ENCODE results near the gene SFXN3.

Gene SFXN3

DNA sequence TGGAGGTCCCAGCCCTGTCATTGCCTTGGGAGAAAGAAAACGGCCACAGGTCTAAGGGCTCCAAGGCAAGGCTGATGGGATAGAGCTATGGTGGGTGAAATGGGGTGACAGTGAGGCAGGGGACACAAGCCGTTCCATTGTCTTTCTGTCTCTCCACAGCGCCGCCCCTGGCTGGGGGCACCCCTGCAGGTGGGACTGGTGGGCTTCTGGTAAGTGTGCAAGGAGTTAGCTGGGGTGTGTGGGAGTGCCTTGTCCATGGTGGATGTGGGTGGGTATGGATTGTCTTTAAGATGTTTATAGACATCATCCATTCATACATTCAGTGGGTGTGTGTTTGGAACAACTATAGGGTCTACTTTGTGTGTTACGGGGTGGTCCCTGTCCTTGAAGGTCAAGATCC is 7.5 kb downstream of the SFXN3 start:
- DNase-seq, result no peak

DNA sequence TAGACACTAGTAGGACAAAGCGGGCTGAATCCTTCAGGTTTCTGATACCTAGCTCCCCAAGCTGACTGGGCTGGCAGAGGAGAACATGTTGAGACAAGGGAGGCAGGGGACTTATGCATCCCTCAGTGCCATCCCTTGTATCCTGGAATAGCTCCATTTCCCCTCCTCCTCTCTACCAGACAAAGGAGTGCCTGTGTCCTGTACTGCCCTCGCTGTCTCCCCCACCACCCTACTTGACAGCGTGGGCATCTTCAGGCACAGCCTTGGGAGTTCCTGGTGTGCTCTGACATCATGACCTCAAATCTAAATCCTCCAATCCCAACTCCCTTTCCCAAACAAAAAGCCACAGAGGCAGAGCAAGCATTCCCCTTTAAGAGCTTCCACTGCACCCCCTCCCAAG is 9.0 kb downstream of the SFXN3 start:
- DNase-seq, result no peak

DNA sequence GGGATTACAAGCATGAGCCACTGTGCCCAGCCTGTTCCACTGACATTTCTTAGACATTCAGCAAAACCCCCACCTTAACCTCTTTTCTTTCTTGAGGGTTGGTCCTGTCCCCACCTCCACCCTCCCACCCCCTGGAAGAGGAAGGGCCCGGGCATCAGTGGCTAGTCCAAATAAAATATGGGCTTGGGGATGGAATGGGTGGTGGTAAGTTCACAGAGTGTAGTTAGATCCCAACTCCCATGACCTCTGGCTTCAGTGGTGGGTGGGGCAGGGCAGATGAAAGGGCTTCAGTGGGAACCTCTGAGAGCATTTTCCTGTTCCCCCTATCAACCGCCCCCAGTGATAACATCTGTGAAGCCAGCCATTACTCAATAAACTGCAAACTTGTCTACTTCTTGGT is 9.8 kb downstream of the SFXN3 start:
- no peak for DNase-seq

DNA sequence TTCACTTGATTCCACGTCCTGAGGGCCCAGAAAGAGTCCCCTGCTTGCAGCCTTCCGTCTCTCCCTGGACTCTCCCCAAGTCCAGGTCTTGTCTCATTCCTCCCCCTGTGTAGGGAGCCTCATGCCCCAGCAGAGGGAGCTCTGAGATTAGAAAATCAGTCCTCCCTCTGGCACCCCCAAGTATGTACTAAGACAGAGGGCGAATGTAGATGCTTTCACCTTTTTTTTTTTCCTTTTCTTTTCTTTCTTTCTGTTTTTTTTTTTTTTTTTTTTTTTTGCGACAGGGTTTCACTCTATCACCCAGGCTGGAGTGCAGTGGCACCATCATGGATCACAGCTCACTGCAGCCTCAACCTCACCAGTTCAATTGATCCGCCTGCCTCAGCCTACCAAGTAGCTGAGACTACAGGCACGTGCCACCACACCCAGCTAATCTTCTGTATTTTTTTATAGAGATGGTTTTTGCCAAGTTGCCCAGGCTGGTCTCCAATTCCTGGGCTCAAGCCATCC is 10.3 kb downstream of the SFXN3 start:
- peak; percentile 85 for DNase-seq

DNA sequence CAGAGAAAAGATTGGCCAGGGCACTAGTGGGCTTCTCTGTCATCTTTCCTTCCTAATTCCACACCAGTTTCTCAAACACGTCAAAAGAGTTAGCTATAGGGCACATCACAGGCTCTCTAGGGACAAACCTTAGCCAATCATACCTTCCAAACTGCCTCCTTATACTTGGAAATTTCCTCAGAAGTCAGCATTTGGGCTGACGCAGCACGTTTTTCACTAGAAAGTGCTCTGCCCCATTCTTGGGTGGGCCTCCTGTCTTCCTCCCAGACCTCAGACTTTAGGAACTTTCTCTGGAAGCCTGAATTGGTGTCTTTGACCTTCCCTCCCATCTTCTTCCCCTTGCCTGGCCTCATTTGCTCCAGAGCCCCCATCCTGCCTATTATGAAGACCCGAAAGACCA is 11.1 kb downstream of the SFXN3 start:
- no peak for DNase-seq

DNA sequence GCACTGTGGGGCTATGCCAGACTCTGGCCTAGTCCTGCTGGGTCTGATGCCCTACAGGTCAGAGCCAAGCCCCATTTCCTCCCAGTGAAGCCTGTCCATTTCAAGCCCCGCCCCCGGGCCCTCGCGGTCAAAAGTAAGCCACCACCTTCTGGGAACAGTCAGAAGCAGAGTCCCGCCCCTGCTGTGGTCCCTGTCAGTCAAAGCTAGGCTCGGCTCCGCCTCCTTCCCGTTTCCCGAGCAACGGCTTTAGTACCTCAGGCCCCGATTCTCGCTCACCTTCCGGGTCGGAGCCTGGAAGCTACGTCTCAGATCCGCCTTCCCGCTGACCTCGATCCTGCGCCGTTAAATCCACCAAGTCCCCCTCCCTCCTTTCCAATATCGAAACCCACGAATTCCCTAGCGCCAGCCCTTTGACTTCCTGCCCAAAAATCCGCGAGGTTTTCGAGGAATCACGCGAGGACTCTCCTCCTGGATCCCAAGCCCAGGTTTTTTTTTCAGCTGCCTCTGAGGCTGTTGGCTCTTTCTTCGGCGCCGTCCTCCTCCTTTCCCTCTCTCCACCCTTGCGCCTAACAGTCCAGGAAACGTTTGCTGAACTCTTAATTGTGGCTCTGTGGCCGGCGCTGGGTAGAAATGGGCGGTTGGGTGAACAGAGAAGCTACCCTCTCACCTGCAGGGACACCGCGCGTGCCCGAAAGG is 11.8 kb downstream of the SFXN3 start:
- peak; percentile 98 for DNase-seq

DNA sequence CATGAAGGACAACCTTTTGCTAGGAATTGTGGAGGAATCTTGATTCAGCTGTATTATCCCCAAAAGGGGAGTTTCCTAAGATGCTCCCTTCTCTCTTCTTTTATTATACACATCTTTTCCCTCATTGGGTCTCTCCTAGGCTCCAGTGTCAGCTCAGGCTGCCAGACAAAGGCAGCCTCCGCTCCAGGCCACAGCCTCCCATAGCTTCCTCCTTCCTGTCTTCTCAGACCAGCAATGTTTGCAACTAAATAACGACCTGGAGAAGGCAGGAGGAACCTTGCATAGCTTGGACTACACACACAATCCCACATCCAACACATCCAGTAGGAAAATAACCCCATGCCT is 12.3 kb downstream of the SFXN3 start:
- DNase-seq, result peak; percentile 30

DNA sequence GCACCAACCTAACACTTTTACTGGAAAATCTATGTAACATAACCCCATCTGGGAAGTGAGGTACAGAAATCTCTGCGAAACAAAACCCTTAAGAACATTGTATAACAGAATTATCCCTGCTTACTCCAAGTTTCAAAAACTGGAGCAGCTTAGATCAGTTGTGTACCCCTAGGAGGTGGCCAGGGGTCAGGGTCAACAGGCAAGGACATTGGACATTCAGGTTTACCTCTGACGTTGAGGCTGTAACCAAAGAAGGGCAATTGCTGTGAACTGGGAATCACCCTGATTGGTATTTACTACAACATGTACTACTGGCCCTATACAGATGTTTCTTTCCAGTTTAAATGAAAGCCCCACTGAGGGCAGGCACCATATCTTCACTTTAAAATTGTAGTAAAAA is 13.1 kb downstream of the SFXN3 start:
- no peak for DNase-seq

DNA sequence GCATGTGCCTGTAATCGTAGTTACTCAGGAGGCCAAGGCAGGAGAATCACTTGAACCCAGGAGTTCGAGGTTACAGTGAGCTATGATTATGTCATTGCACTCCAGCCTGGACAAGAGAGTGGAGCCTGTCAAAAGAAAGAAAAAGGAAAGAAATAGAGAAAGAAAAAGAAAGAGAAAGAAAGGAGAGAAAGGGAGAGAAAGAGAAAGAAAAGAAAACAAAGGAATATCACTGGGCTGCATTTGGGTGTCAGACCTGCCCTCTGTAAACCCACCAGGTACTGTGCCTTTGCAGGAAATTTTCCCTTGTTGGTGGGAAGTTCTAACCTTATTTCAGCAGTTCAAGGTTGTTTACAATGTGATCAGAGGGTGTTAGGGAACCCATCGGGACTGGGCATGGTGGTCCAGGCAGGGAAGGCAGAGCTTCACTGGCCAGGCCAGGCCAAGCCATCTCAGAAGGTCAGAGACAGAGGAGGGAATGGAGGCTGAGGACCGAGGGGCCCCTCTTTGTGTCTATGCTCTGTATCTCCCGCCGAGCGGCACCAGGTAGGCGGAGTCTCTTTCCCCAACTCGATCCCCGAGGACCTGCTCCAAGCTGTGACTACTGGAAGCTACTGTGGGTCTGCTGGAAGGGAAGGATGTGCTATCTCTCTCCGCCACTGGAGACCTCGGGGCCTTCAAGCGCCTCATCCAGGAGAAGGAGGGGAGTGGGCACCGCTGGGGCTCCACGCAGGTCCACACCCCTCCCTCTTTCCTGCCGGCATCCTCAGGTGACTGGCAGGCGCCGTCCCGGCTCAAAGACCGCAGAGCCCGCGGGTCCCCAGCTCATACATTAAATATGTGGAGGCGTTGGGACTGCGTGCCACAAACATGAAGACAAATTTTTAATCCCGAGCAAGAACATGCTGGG is 15.6 kb downstream of the SFXN3 start:
- peak; percentile 42 for DNase-seq

DNA sequence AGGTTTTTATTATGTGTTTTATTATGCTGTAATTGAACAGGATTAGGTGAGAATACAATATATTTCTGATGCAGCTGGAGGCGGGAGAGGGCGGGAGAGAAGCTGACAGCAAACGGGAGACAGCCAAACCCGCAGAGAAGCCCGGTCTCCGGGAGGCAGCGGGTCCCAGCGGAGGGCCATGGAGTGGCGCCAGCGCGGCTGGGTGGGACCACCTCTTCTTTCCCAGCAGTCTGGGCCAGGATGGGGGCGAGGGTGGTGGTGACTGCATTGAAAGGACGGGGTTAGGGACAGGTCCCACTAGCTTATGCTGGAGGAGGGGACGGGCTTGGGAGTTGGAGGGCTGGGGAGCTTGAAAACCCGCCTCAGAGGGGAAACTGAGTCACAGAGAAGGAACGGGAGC is 16.2 kb downstream of the SFXN3 start:
- DNase-seq, result no peak

DNA sequence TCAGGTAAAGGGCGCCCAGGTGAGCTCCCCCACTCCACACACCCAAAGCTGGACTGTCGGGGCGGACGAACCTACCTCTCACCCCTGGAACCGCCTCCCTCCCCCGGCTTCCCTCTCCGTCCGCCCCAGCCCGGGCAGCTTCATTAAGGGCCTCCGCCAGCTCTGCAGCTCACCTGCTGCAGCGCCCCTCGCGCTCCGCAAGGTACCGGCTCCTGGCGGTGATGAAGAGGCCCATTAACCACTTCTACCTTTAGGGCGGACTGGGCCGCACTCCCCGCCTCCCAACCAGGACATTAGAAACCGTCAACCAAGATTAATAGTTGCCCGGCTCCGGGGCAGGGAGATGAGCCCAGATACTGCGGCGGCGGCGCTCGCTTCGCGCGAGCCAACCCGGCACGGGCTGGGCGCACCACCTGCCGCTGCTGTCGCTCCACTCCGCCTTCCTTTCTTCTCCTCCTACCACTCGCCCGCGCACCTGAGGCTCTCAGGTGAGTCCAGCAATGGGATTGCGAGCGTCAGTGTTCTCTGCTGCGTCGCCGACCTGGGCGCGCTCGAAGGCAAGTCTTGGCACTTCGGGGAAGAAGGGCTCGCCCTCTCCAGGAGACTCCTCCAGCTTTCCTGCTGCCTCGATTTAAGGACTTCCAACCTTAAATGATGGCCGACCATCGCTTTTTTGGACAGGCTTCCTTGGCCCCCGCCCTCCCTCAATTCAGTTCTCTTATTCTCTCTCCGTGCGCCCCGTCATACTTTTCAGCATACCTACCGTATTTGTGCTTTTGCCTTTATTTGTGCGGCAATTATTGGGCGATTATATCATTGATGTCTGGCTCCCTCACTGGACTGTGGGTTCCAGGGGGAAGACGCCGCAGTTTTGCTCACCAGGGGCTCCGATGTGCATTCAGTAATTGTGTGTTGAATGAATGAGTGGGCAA is 17.2 kb downstream of the SFXN3 start:
- DNase-seq, result no peak

DNA sequence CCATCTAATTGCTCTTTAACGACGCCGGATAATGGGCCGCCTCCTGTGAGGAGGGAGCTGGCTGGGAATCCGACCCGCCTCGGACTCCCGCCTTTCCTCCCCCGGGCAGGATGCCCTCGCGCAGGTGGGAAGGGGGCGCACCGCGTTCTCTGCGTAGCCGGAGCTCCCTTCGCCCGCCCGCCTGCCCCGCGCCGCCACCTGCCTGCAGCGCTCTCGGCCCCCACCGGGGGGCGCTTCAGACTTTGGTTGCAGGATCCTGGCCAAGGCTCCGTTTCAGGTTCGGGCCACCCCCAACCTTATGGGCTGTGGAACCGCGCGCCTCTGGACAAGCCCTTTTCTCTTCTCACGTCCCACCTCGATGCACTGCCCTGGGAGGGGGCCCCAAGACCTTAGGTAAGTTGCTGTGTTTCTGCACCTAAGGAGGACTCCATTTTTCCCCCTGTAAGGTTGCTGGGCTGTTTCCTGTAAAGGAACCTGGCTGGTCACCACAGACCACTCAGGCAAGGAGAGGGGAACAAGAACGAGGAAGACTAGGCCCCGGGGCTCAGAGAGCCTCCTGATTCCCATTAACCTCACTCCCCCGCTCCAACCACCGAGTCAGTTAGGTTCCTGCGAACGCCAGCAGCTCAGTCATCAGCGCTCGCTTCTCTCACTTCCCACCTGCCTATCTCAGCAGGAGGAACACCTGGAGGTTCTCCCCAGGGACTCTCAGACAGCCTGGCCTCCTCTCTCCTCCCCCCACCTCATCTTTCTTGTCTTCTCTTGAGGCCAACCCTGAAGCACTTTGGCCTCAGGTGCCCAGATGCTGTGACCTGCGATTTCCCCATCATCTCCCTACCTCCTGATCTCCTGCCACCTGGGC is 19.4 kb downstream of the SFXN3 start:
- DNase-seq, result peak; percentile 75

DNA sequence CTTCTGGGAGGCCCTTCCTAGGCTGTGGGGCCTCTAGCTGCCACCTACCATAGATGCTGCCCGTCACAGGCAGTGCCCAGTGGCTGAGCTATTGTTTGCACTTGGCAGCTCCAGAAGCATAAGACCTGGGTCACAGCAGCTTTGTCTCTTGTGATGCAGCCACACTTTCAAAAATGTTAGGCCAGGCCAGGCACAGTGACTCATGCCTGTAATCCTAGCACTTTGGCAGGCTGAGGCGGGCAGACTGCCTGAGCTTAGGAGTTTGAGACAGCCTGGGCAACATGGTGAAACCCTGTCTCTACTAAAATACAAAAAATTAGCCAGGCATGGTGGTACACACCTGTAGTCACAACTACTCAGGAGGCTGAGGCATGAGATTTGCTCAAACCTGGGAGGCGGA is 21.3 kb downstream of the SFXN3 start:
- DNase-seq, result no peak

DNA sequence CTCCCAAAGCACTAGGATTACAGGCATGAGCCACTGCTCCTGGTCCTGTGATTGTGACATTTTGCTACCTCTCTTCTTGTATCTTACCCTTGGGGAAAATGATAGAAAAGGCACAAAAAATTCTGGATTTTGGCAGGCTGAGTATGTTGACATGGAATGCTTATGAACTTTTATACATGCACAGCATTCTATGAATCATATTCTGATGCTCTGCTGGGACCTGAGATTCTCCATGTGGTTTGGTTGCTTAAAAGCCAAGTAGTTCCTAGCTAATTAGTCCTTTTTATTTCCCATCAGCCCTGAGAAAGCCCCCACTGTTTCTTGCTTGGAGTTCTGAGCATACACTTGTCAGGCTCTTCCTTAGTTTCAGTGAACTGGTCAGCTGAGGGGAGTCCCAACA is 22.5 kb downstream of the SFXN3 start:
- DNase-seq, result no peak

DNA sequence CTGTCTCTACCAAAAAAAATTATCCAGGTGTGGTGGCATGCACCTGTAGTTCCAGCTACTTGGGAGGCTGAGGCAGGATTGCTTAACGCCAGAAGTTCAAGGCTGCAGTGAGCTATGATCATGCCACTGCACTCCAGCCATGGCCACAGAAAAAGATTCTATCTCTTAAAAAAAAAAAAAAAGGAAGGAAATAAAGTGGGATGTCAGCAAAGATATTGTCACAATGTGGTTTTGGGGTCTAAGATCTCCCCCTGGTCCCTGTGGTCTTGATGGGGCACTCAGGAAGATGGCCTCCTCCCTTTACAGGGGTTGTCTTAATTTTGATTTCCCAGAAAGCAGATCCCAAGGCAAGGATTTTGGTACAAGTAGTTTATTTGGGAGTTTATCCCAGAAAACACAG is 23.3 kb downstream of the SFXN3 start:
- no peak for DNase-seq

DNA sequence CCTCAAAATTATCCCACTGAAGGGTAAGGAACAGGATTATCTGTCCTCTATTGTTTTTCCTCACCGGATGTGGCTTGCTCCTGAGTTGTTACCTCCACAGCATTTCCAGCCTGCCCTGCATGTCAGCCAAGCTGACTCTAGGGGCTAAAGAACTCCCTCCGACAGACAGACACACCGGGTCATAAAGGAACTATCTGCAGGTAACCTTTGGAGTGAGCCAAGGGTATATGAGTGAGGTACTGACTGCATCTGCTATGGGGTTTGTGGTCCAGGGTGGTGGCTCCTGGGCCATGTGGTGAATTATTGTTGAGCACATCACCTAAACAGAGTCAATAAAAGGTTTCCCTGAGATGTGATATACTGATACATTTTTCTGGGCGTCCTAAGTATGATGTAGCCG is 23.8 kb downstream of the SFXN3 start:
- DNase-seq, result no peak

DNA sequence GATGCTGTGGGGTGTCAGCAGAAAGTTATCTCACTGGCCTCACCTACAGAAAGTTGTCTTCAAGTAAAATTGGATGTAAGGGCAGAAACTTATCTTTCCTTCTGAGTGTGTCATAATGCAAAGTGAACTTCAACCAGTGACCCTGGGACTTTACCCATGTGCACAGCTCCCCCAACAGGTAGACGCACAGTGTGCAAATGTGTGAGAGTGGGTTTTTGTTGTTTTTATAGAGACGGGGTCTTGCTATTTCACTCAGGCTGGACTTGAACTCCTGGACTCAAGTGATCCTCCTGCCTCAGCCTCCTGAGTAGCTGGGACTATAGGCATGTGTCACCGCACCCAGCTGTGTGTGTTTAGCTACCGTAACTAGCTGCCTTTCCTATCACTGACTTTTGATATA is 24.4 kb downstream of the SFXN3 start:
- DNase-seq, result no peak

DNA sequence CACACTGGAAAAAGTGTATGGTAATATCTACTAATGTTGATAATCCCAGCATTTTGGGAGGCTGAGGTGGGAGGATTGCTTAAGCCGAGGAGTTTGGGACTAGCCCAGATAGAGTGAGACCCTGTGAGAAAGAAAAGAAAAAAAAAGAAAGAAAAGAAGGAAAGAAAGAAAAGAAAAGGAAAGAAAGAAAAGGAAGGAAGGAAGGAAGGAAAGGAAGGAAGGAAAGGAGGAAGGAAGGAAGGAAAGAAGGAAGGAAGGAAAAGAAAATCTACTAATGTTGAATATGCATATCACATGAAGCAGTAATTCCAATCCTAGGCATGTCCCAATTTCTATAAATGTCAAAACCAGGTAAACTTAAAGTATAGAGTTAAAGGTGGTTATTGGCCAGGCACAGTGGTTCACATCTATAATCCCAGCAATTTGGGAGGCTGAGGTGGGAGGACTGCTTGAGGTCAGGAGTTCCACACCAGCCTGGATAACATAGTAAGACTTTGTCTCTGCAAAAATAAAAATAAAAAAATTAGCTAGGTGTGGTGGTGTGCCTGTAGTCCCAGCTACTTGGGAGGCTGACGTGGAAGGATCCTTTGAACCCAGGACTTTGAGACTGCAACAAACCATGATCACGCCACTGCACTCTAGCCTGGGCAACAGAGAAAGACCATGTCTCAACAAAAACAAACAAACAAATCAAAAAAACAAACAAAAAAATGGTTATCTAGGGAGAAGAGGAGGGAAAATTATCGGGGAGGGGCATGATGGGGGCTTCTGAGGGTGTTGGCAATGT is 25.5 kb downstream of the SFXN3 start:
- no peak for DNase-seq

DNA sequence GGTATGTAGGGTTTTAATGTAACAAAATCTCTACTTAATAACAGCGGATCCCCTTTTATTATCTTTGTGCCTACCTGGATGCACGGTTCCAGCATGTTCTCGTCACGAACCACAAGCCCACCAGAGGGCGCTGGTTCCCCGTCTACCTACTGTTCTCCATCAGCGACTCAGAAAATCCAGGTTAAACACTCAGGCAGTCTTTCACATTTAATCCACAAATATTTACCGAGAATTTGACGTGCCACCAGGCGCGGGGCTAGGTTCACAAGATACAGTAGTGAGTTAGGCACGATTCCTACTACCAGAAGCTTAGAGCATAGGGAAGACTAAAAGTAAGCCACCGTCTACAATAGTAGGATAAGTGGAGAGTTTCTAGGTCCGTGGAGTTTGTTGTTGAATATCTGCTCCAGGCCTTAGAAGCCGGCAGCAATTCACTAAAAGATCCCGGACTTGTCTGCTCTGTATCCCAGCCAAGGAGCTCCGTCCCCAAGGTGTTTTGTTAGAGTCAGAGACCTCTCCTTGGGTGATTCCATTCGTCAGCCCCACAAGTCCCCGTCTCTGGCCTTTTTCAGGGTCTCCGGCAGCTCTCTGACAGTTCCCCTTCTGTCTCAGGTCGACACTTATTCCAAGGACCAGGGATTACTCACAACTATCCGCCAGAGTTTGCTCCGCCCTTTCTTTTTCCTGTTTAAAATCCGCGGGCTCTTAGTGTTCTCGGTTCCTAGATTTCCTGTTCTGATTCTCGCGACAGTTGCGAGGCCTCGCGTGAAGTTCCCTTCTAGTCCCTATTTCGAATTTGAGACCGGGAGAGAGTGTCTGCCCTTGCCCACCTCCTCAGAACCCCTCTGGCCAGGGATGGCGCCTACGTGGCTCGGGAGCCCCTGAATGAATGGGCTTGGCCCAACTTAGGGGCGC is 29.3 kb downstream of the SFXN3 start:
- DNase-seq, result peak; percentile 97

DNA sequence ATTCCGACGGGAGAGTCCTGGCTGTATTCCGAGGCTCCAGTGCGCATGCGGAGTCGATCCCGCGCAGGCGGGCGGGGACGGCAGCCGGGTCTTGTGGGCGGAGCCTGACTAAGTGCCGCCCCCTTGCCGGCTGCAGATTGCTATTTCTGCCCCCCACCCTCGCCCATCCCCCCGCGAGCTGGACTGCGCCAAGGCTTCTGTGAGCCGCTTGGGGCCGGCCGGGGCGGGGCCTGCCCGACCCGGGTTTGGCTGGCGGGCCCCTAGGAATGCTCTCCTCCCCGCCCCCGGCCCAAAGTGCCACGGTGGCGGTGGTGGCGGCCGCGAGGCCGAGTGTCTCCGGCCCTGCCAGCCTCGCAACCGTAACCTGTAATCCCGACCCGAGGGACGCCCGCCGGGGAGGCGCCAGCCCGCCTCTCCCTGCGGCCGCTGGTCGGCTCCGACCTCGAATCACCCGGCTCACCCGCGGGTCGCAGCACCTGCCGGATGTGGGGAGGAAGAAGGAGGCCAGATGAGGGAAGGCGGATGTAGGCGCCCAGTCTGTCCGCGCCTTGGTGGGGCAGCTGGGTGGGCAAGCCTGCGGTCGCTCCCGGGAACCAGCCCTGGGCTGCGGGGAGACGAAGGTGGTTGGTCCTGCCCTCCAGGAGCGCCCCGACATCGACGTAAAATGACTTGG is 30.1 kb downstream of the SFXN3 start:
- peak; percentile 96 for DNase-seq
